Esophagus squamous epithelium (tissue), 5 donors: ENCODE data around the gene AXIN1. TPM values are rescaled to one million over a fixed set of nuclear protein-coding genes. Genes with fewer than 3 reads are reported as not detected.
"Not testable (repeated sequence)": the region's sequence is repeated elsewhere in the genome, so short reads cannot be mapped to it uniquely, and the experiment has no call there.

Experiments used
- DNase-seq: peaks from one replicate; lab custom pipeline; 2025; lab: John Stamatoyannopoulos, UW
- H3K27ac ChIP-seq, 4 donors: fragments of 200-600 bp; sonication (generic); one replicate each; pipeline ENCODE4 v1.5.1; 2016 to 2019; ENCODE audit warnings: mild to moderate bottlenecking in 1 of 4
- H3K27me3 ChIP-seq, 4 donors: fragments of 200-600 bp; sonication (generic); 1 replicate in 3 of 4; 2 replicates in 1 of 4; pipeline versions ENCODE4 v1.5.1 to v1.6.0; 2017 to 2021; ENCODE audit warnings: antibody characterized with exemption in 1 of 4
- H3K36me3 ChIP-seq, 3 donors: fragments of 200-600 bp; sonication (generic); one replicate each; pipeline ENCODE4 v1.5.1; 2016 to 2019
- H3K4me1 ChIP-seq, 3 donors: fragments of 200-600 bp; sonication (generic); one replicate each; pipeline ENCODE4 v1.5.1; 2017 to 2019
- H3K4me3 ChIP-seq, 4 donors: fragments of 200-600 bp; sonication (generic); 1 replicate in 3 of 4; 2 replicates in 1 of 4; pipeline ENCODE4 v1.5.1; 2016 to 2019; ENCODE audit warnings: mild to moderate bottlenecking in 2 of 4, moderate library complexity in 1 of 4
- H3K9me3 ChIP-seq, 3 donors: fragments of 200-600 bp; sonication (generic); one replicate each; pipeline ENCODE4 v1.5.1; 2016 to 2019
- POLR2A ChIP-seq, 4 donors: fragments of 450-650 bp; IDR thresholded peaks; one replicate each; pipeline ENCODE4 v1.6.1; 2017; ENCODE audit warnings: antibody characterized with exemption in 4 of 4, mild to moderate bottlenecking in 4 of 4, moderate library complexity in 3 of 4
- WGBS, 2 donors: methylation state at CpG; one replicate each; pipeline ENCODE4 v1.1.5; 2018; 5-methylcytosine and 5-hydroxymethylcytosine counted together
- intact Hi-C: fragments of 100-400 bp; cut with DNase I; formaldehyde crosslinking; loops from one replicate; pipeline ENCODE4 v1.15.0; 2022
- total RNA-seq, 4 donors: library from RNA; depleted of rRNA; stranded (reverse); fragments of >200 nt; gene quantifications; one replicate each; pipeline ENCODE4 v1.1.0, GENCODE V29; 2016
- TF ChIP-seq, protein P1 (sequence below), 6 experiments: fragments of 450-650 bp in 4 of 6; fragments of 200-600 bp in 2 of 6; sonication (generic) in 2 of 6; IDR thresholded peaks; one replicate each; pipeline ENCODE4 v1.5.1; 2016 to 2019; ENCODE audit warnings: antibody characterized with exemption in 6 of 6, mild to moderate bottlenecking in 4 of 6, moderate library complexity in 4 of 6
- donor health status: DM: yes; HTN: yes; CAD: no.

The AXIN1 gene
- total RNA-seq, 4 donors from 2014 or later = 17.8 to 32.2 (median 22.2) TPM

DNA sequence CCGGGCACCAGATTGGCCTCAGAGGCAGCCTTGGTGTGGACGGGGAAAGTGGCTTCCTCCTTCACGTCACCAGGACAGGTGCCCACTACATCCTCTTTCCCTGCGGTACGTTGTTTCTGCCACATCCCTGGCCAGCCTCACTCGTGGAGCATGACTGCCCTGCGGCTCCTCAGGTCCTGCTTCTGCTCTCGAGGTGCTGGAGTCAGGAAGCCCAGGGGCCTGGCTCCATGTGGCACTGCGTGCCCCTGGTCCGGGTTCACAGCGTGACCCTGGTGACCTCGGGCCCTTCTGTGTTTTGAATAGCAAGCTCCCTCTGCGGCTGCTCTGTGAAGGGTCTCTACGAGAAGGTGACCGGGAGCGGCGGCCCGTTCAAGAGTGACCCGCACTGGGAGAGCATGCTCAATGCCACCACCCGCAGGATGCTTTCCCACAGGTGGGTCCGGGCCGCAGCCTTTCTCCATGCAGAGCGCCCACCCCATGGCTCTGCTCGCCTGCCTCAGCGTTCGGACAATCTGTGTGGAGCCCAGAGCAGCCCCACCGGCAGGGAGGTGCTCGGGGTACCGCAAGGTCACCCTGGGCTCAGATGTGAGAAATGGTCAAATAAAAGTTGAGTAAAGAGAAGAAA, 90.3 kb downstream of the AXIN1 start:
- Histone ChIP-seq H3K9me3 (no peaks in the 10 kb centered on the region), H3K4me3 (no peak overlapping the region), H3K27ac (no peak overlapping the region), H3K27me3 (no peaks in the 10 kb centered on the region), H3K4me1 (peaks cover 0 to 10% (median 0%) of the 10 kb centered on the region in 3 donors), H3K36me3 (peaks cover 27 to 79% (median 36%) of the 10 kb centered on the region in 3 donors)
- no peak for DNase-seq
- WGBS, 2 donors = 93 to 94% methylated on average over 15 to 22 of the region's 29 CpGs
- no peak for TF ChIP-seq POLR2A (IDR thresholded peaks at IDR 0.05)
- TF ChIP-seq, protein P1, sequence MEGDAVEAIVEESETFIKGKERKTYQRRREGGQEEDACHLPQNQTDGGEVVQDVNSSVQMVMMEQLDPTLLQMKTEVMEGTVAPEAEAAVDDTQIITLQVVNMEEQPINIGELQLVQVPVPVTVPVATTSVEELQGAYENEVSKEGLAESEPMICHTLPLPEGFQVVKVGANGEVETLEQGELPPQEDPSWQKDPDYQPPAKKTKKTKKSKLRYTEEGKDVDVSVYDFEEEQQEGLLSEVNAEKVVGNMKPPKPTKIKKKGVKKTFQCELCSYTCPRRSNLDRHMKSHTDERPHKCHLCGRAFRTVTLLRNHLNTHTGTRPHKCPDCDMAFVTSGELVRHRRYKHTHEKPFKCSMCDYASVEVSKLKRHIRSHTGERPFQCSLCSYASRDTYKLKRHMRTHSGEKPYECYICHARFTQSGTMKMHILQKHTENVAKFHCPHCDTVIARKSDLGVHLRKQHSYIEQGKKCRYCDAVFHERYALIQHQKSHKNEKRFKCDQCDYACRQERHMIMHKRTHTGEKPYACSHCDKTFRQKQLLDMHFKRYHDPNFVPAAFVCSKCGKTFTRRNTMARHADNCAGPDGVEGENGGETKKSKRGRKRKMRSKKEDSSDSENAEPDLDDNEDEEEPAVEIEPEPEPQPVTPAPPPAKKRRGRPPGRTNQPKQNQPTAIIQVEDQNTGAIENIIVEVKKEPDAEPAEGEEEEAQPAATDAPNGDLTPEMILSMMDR (IDR thresholded peaks at IDR 0.05) = no peak
- intact Hi-C loops = no loop called here

DNA sequence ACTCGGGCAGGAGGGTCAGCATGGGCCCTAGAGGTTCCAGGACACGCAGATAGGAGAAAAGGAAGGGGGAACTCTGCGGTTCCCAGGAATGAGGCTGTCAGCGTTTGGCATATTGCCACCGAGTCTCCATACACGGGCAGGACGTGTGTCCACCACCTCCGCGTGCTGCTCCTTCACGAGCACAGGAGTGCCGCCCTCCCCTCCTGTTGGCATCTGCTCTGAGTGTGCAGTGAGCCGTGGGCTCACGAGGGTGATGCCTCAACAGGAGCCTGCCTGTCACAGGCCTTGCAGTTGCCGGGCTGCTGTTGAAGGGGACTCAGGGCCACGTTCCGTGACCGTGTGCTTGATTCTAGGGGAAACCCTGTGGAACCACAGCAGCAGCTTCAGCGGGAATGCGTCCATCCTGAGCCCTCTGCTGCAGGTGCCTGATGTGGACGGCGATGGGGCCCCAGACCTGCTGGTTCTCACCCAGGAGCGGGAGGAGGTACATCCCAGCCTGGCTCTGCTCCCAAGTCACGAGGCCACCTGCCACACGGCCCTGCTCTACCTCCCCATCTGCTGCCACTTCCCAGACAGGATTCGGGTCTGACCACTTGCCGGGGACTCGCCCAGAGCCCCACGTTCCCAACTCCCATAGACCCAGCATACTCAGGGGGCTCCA, 91.4 kb downstream of the AXIN1 start:
- Histone ChIP-seq H3K4me1 (peaks cover 0 to 9% (median 0%) of the 10 kb centered on the region in 3 donors), H3K36me3 (peaks cover 27 to 90% (median 36%) of the 10 kb centered on the region in 3 donors), H3K4me3 (no peak overlapping the region), H3K9me3 (no peaks in the 10 kb centered on the region), H3K27me3 (no peaks in the 10 kb centered on the region), H3K27ac (no peak overlapping the region)
- no peak for TF ChIP-seq POLR2A (IDR thresholded peaks at IDR 0.05)
- TF ChIP-seq, protein P1 (IDR thresholded peaks at IDR 0.05) = no peak
- DNase-seq = no peak
- 84 to 87% methylated on average over 9 to 12 of the region's 28 CpGs for WGBS, 2 donors
- intact Hi-C loops = no loop called here

DNA sequence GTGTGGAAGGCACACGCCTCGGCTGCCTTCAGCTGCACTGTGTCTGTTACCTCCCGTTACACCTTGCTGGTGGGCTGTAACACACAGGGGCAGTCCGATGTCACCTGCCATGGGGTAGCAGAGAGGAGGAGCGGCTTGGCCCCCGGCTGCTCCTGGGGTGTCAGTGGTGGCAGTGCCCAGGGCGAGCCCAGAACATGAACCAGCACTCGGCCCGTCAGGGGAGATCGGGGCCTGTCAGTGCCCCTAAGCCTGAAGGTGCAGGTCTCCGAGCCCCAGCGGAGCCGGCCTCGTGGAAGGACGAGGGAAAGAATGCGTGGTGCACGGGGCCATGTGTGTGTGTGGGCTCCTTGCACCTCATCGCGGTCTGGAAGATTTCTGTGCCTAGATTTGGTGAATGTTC, 92.2 kb downstream of the AXIN1 start:
- Histone ChIP-seq H3K4me1 (peaks cover 0 to under 1% (median 0%) of the 10 kb centered on the region in 3 donors), H3K27me3 (no peaks in the 10 kb centered on the region), H3K36me3 (peaks cover 27 to 95% (median 36%) of the 10 kb centered on the region in 3 donors), H3K27ac (no peak overlapping the region), H3K9me3 (no peaks in the 10 kb centered on the region), H3K4me3 (no peak overlapping the region)
- WGBS, 2 donors = 92 to 100% methylated on average over 3 to 12 of the region's 19 CpGs
- intact Hi-C loops = no loop called here
- DNase-seq = no peak
- TF ChIP-seq, protein P1 (IDR thresholded peaks at IDR 0.05) = no peak
- TF ChIP-seq POLR2A (IDR thresholded peaks at IDR 0.05) = no peak

DNA sequence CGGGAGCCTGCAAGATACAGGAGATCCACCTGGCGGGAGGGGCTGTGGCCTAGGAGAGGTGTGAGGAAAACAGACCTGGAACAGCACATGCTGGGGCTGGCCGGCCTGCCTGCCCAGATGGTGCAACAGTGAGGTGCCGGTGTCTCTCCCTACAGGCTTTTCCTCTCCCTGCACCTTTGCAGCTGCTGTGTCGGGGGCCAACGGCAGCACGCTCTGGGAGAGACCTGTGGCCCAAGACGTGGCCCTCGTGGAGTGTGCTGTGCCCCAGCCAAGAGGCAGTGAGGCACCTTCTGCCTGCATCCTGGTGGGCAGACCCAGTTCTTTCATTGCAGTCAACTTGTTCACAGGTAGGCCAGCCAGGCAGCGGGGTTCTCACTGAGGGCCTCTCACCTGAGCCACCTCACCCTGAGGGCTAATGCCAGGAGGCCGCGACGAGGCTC, 92.7 kb downstream of the AXIN1 start:
- DNase-seq = no peak
- Histone ChIP-seq H3K4me3 (no peak overlapping the region), H3K9me3 (no peaks in the 10 kb centered on the region), H3K27ac (no peak overlapping the region), H3K27me3 (no peaks in the 10 kb centered on the region), H3K36me3 (peaks cover 30 to 95% (median 36%) of the 10 kb centered on the region in 3 donors), H3K4me1 (no peaks in the 10 kb centered on the region)
- WGBS, 2 donors = 84% methylated on average over 7 of the region's 13 CpGs; no CpG with 5 or more reads in 1 of the 2 donors
- TF ChIP-seq, protein P1 (IDR thresholded peaks at IDR 0.05) = no peak
- TF ChIP-seq POLR2A (IDR thresholded peaks at IDR 0.05) = no peak
- intact Hi-C loops = no loop called here

DNA sequence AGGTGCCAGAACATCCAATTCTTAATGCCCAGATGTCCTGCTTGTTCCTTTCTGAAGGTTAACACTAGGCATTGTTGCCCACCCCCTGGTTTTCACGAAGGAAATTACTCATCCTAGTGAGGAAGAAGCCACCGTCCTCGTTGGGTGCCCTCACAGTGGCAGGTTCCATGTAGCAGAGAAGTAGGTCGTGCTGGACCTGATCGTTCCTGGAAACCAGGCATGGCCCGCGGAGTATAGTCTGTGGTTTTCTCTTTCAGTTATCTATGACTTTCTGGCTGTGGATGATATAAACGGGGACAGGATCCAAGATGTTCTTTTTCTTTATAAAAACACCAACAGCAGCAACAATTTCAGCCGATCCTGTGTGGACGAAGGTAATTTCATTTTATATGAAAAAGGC, 93.3 kb downstream of the AXIN1 start:
- no peaks in the 10 kb centered on the region for H3K9me3 ChIP-seq
- no peak overlapping the region for H3K4me3 ChIP-seq
- no peak for DNase-seq
- intact Hi-C loops = no loop called here
- no peaks in the 10 kb centered on the region for H3K27me3 ChIP-seq
- 72 to 74% methylated on average over 7 to 10 of the region's 10 CpGs for WGBS, 2 donors
- H3K36me3 ChIP-seq = peaks cover 30 to 95% (median 32%) of the 10 kb centered on the region in 3 donors
- no peak for TF ChIP-seq POLR2A (IDR thresholded peaks at IDR 0.05)
- TF ChIP-seq, protein P1 (IDR thresholded peaks at IDR 0.05) = no peak
- H3K27ac ChIP-seq = no peak overlapping the region
- H3K4me1 ChIP-seq = no peaks in the 10 kb centered on the region

DNA sequence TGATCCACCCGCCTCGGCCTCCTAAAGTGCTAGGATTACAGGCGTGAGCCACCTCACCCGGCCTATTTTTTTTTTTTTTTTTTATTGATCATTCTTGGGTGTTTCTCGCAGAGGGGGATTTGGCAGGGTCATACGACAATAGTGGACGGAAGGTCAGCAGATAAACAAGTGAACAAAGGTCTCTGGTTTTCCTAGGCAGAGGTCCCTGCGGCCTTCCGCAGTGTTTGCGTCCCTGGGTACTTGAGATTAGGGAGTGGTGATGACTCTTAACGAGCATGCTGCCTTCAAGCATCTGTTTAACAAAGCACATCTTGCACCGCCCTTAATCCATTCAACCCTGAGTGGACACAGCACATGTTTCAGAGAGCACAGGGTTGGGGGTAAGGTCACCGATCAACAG, 94.4 kb downstream of the AXIN1 start:
- 97 to 98% methylated on average over 10 of the region's 13 CpGs for WGBS, 2 donors
- H3K9me3 ChIP-seq, DNase-seq, H3K27me3 ChIP-seq, H3K4me1 ChIP-seq, H3K4me3 ChIP-seq, H3K27ac ChIP-seq, intact Hi-C loops: not testable (repeated sequence)
- peaks cover 20 to 95% (median 22%) of the 10 kb centered on the region in 3 donors for H3K36me3 ChIP-seq
